ENCODE results near the gene AZIN2. TPM values are rescaled to one million over a fixed set of nuclear protein-coding genes. Genes with fewer than 3 reads are reported as not detected.

The AZIN2 gene
- total and polyA plus RNA-seq, 10 of the 15 experiments (the other 5 are each of a cell fraction or from before 2014, with no cell fraction given), result 0.02 to 0.85 (median 0.23) TPM

DNA sequence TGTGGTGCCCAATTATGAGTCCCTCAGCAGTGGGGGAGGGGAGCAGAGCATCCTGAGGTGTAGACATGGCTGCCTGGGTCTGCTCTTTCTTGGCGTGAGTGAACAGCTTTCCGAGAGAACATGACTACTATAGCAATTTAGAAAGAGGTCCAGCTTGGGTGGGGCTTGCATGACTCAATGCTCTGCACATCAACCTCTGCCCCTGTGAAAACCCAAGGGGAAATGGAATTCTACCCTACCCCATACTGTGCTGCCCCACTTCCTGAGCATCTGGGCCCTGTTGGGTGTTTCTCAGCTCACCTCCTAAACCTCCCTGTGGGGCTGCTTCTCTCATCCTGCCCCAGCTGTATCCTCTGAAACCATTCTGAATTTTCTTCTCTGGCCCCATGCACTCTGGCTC is 8.2 kb upstream of the AZIN2 start:
- in situ Hi-C loops (cut with MboI), result no loop called here
- Histone ChIP-seq H3K4me3 (no peak overlapping the region), H2AFZ (ENCODE audit: control insufficient read depth, low read depth, low read length) (no peak overlapping the region), H3K27me3 (replicated peaks in 1 of 2; ENCODE audit: control insufficient read depth in 2 of 2, insufficient read depth in 2 of 2, low read length in 1 of 2) (no peaks in the 10 kb centered on the region), H3K9me3 (replicated peaks; ENCODE audit: control insufficient read depth, insufficient read depth, low read length) (no peaks in the 10 kb centered on the region), H3K27ac (ENCODE audit: control insufficient read depth, insufficient read depth) (no peak overlapping the region), H3K36me3 (ENCODE audit: control insufficient read depth in 2 of 2, insufficient read depth in 2 of 2, low read length in 1 of 2) (no peaks in the 10 kb centered on the region), H4K20me1 (ENCODE audit: control insufficient read depth, insufficient read depth) (no peaks in the 10 kb centered on the region), H3K79me2 (ENCODE audit: control insufficient read depth, insufficient read depth, low read length) (no peaks in the 10 kb centered on the region), H3K4me2 (ENCODE audit: control insufficient read depth, insufficient read depth) (no peak overlapping the region), H3K4me1 (ENCODE audit: control insufficient read depth, insufficient read depth, low read length) (no peaks in the 10 kb centered on the region), H3K9ac (ENCODE audit: control insufficient read depth, insufficient read depth, low read length) (no peak overlapping the region)
- DNase-seq (ENCODE audit: low read depth, low spot score) (no peak), ATAC-seq (no peak), FAIRE-seq (no peak)
- ChIA-PET POLR2A (no interaction called here), CTCF (no interaction called here), RAD21 (ENCODE audit: unreplicated experiment) (no interaction called here), SMC1A (ENCODE audit: uncharacterized antibody, unreplicated experiment) (no interaction called here)
- WGBS (ENCODE audit: insufficient coverage, insufficient replicate concordance, low lambda C conversion rate, missing lambda C conversion rate), result 96% methylated on average over 2 of the region's 2 CpGs
- TF ChIP-seq SUPT20H (IDR thresholded peaks at IDR 0.05; ENCODE audit: borderline replicate concordance, control insufficient read depth, low read depth, low read length), result no peak
- TF ChIP-seq, protein P1, sequence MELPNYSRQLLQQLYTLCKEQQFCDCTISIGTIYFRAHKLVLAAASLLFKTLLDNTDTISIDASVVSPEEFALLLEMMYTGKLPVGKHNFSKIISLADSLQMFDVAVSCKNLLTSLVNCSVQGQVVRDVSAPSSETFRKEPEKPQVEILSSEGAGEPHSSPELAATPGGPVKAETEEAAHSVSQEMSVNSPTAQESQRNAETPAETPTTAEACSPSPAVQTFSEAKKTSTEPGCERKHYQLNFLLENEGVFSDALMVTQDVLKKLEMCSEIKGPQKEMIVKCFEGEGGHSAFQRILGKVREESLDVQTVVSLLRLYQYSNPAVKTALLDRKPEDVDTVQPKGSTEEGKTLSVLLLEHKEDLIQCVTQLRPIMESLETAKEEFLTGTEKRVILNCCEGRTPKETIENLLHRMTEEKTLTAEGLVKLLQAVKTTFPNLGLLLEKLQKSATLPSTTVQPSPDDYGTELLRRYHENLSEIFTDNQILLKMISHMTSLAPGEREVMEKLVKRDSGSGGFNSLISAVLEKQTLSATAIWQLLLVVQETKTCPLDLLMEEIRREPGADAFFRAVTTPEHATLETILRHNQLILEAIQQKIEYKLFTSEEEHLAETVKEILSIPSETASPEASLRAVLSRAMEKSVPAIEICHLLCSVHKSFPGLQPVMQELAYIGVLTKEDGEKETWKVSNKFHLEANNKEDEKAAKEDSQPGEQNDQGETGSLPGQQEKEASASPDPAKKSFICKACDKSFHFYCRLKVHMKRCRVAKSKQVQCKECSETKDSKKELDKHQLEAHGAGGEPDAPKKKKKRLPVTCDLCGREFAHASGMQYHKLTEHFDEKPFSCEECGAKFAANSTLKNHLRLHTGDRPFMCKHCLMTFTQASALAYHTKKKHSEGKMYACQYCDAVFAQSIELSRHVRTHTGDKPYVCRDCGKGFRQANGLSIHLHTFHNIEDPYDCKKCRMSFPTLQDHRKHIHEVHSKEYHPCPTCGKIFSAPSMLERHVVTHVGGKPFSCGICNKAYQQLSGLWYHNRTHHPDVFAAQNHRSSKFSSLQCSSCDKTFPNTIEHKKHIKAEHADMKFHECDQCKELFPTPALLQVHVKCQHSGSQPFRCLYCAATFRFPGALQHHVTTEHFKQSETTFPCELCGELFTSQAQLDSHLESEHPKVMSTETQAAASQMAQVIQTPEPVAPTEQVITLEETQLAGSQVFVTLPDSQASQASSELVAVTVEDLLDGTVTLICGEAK (IDR thresholded peaks at IDR 0.05; ENCODE audit: borderline replicate concordance), result no peak
- TF ChIP-seq CEBPB (IDR thresholded peaks at IDR 0.05; ENCODE audit: borderline replicate concordance in 1 of 2, low read depth in 2 of 2, low read length in 2 of 2), result no peak
- no peak for TF ChIP-seq JUND (IDR thresholded peaks at IDR 0.05; ENCODE audit: low read depth, low read length)
- no TSS peak for BruUV-seq (replicated peaks)
- intact Hi-C loops (cut with micrococcal nuclease; ENCODE audit: unreplicated experiment), result no loop called here
